ENCODE data around the gene EGFL8.

DNA sequence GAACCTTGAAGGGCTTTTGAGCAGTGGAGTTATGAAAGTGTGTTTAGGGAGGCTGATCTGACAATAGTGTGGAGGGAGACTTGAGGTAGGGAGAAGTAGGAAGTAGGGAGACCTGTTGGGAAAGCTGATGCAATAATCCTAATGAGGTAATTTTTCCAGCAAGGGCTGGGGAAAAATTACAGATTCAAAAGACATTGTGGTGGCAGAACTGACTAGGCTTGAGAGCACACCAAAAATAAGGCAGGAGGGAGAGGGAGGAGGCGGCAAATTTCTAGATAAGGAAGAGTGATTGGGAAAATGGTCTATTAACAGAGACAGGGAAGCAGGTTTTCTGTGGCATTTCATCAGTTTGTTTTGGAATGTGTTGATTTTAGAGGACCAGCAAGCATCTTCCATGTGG lies 18.1 kb upstream of the EGFL8 start:
- TF ChIP-seq CTCF (IDR thresholded peaks at IDR 0.05) (no peak), POLR2AphosphoS5 (IDR thresholded peaks at IDR 0.05; ENCODE audit: low read depth, low read length) (no peak), SIN3A (IDR thresholded peaks at IDR 0.05; ENCODE audit: borderline replicate concordance, insufficient read depth, low read depth, low read length) (no peak), TCF7L2 (IDR thresholded peaks at IDR 0.05; ENCODE audit: low read depth, low read length) (no peak)
- TF ChIP-seq, protein P1, sequence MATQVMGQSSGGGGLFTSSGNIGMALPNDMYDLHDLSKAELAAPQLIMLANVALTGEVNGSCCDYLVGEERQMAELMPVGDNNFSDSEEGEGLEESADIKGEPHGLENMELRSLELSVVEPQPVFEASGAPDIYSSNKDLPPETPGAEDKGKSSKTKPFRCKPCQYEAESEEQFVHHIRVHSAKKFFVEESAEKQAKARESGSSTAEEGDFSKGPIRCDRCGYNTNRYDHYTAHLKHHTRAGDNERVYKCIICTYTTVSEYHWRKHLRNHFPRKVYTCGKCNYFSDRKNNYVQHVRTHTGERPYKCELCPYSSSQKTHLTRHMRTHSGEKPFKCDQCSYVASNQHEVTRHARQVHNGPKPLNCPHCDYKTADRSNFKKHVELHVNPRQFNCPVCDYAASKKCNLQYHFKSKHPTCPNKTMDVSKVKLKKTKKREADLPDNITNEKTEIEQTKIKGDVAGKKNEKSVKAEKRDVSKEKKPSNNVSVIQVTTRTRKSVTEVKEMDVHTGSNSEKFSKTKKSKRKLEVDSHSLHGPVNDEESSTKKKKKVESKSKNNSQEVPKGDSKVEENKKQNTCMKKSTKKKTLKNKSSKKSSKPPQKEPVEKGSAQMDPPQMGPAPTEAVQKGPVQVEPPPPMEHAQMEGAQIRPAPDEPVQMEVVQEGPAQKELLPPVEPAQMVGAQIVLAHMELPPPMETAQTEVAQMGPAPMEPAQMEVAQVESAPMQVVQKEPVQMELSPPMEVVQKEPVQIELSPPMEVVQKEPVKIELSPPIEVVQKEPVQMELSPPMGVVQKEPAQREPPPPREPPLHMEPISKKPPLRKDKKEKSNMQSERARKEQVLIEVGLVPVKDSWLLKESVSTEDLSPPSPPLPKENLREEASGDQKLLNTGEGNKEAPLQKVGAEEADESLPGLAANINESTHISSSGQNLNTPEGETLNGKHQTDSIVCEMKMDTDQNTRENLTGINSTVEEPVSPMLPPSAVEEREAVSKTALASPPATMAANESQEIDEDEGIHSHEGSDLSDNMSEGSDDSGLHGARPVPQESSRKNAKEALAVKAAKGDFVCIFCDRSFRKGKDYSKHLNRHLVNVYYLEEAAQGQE (IDR thresholded peaks at IDR 0.05; ENCODE audit: insufficient read depth in 1 of 2, low read depth in 2 of 2, low read length in 1 of 2), result no peak
